Neural progenitor cell (in vitro differentiated cells): ENCODE data around the gene EIF1. TPM values are rescaled to one million over a fixed set of nuclear protein-coding genes. Genes with fewer than 3 reads are reported as not detected.

ENCODE experiments used
- DNase-seq: peaks from one replicate; pipeline ENCODE4 v3.0.0-alpha.2; 2016; ENCODE audit warnings: low spot score
- H2AFZ ChIP-seq: fragments of 200-600 bp; sonication (generic); replicated peaks from 2 replicates; pipeline ENCODE4 v1.6.1; 2016; ENCODE audit warnings: antibody characterized with exemption
- H3F3A ChIP-seq: fragments of 200-600 bp; sonication (generic); 2 replicates; pipeline ENCODE4 v1.6.1; 2016; ENCODE audit warnings: antibody characterized with exemption, low read depth
- H3K27ac ChIP-seq: fragments of 200-600 bp; sonication (generic); 2 replicates; pipeline ENCODE4 v1.5.1; 2016; ENCODE audit warnings: mild to moderate bottlenecking
- H3K27me3 ChIP-seq: fragments of 200-600 bp; sonication (generic); 2 replicates; pipeline ENCODE4 v1.6.1; 2016; ENCODE audit warnings: mild to moderate bottlenecking, moderate library complexity
- H3K36me3 ChIP-seq: fragments of 200-600 bp; sonication (generic); 2 replicates; pipeline ENCODE4 v1.5.1; 2016
- H3K4me1 ChIP-seq: fragments of 200-600 bp; sonication (generic); 2 replicates; pipeline ENCODE4 v1.6.1; 2016; ENCODE audit warnings: mixed run types
- H3K4me2 ChIP-seq: fragments of 200-600 bp; sonication (generic); 2 replicates; pipeline ENCODE4 v1.6.1; 2016
- H3K4me3 ChIP-seq: fragments of 200-600 bp; sonication (generic); 2 replicates; pipeline ENCODE4 v1.5.1; 2016
- H3K79me2 ChIP-seq: fragments of 200-600 bp; sonication (generic); 2 replicates; pipeline ENCODE4 v1.6.1; 2016; ENCODE audit warnings: low read depth
- H3K9ac ChIP-seq: fragments of 200-600 bp; sonication (generic); 2 replicates; pipeline ENCODE4 v1.6.1; 2016
- H3K9me3 ChIP-seq: fragments of 200-600 bp; sonication (generic); 2 replicates; pipeline ENCODE4 v1.5.1; 2016; ENCODE audit warnings: low read depth
- H4K20me1 ChIP-seq: fragments of 200-600 bp; sonication (generic); 2 replicates; pipeline ENCODE4 v1.6.1; 2016; ENCODE audit warnings: low read depth
- H3K27ac Mint-ChIP-seq: 3 replicates; pipeline ENCODE4 v1.8.0; 2021; ENCODE audit warnings: mixed read lengths
- H3K27me3 Mint-ChIP-seq: 2 replicates; pipeline ENCODE4 v1.8.0; 2022; ENCODE audit warnings: low read depth, mild to moderate bottlenecking, inconsistent platforms, moderate library complexity, mixed read lengths; ENCODE audit not compliant: insufficient read depth
- H3K36me3 Mint-ChIP-seq: 3 replicates; pipeline ENCODE4 v1.8.0; 2021; ENCODE audit warnings: mixed read lengths
- H3K4me1 Mint-ChIP-seq: 3 replicates; pipeline ENCODE4 v1.8.0; 2021; ENCODE audit warnings: mixed read lengths
- H3K4me3 Mint-ChIP-seq: 3 replicates; pipeline ENCODE4 v1.8.0; 2021; ENCODE audit warnings: mild to moderate bottlenecking, moderate library complexity, mixed read lengths
- H3K9me3 Mint-ChIP-seq: 3 replicates; pipeline ENCODE4 v1.8.0; 2020; ENCODE audit warnings: mixed read lengths
- EZH2 ChIP-seq: fragments of 200-600 bp; sonication (generic); IDR thresholded peaks from 2 replicates; pipeline ENCODE4 v1.6.1; 2017; ENCODE audit warnings: antibody characterized with exemption, mild to moderate bottlenecking, moderate library complexity
- EZH2phosphoT487 ChIP-seq: fragments of 200-600 bp; sonication (generic); IDR thresholded peaks from 2 replicates; pipeline ENCODE4 v1.6.1; 2017; ENCODE audit warnings: antibody characterized with exemption
- total RNA-seq: library from RNA; depleted of rRNA; stranded (reverse); fragments of >200 nt; gene quantifications from 2 replicates; pipeline ENCODE4 v1.2.3, GENCODE V29; 2015; ENCODE audit warnings: low replicate concordance
- TF ChIP-seq, protein P1 (sequence below): fragments of 200-600 bp; sonication (generic); IDR thresholded peaks from 2 replicates; pipeline ENCODE4 v1.5.1; 2017; ENCODE audit warnings: antibody characterized with exemption, mild to moderate bottlenecking

Gene EIF1
- total RNA-seq, 1 donor from 2014 or later, result 91.4 TPM

GRCh38 chr17:41659427-41660212 is 29.1 kb upstream of the EIF1 start:
- peaks cover 14% of the 10 kb centered on the region for H3K27me3 Mint-ChIP-seq
- H3K27ac ChIP-seq, result no peak overlapping the region
- H3K4me1 ChIP-seq, result peaks cover 13% of the 10 kb centered on the region
- H3F3A ChIP-seq, result peaks cover 7% of the 10 kb centered on the region
- no peaks in the 10 kb centered on the region for H3K9me3 Mint-ChIP-seq
- H3K4me3 ChIP-seq, result no peak overlapping the region
- no peaks in the 10 kb centered on the region for H4K20me1 ChIP-seq
- TF ChIP-seq EZH2 (no peak), EZH2phosphoT487 (no peak)
- TF ChIP-seq, protein P1, sequence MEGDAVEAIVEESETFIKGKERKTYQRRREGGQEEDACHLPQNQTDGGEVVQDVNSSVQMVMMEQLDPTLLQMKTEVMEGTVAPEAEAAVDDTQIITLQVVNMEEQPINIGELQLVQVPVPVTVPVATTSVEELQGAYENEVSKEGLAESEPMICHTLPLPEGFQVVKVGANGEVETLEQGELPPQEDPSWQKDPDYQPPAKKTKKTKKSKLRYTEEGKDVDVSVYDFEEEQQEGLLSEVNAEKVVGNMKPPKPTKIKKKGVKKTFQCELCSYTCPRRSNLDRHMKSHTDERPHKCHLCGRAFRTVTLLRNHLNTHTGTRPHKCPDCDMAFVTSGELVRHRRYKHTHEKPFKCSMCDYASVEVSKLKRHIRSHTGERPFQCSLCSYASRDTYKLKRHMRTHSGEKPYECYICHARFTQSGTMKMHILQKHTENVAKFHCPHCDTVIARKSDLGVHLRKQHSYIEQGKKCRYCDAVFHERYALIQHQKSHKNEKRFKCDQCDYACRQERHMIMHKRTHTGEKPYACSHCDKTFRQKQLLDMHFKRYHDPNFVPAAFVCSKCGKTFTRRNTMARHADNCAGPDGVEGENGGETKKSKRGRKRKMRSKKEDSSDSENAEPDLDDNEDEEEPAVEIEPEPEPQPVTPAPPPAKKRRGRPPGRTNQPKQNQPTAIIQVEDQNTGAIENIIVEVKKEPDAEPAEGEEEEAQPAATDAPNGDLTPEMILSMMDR, result no peak
- H3K36me3 ChIP-seq, result no peaks in the 10 kb centered on the region
- no peak overlapping the region for H2AFZ ChIP-seq
- H3K9me3 ChIP-seq, result no peaks in the 10 kb centered on the region
- DNase-seq, result no peak
- H3K36me3 Mint-ChIP-seq, result no peaks in the 10 kb centered on the region
- peaks cover 12% of the 10 kb centered on the region for H3K27me3 ChIP-seq
- H3K27ac Mint-ChIP-seq, result peak overlapping the region; percentile 82
- H3K9ac ChIP-seq, result no peak overlapping the region
- H3K4me1 Mint-ChIP-seq, result peaks cover 5% of the 10 kb centered on the region
- no peak overlapping the region for H3K4me3 Mint-ChIP-seq
- no peak overlapping the region for H3K4me2 ChIP-seq
- H3K79me2 ChIP-seq, result no peaks in the 10 kb centered on the region

GRCh38 chr17:41660221-41660711 is 28.4 kb upstream of the EIF1 start:
- Histone ChIP-seq H3K27ac (no peak overlapping the region), H4K20me1 (no peaks in the 10 kb centered on the region), H3F3A (peaks cover 7% of the 10 kb centered on the region), H3K9ac (no peak overlapping the region), H3K4me2 (no peak overlapping the region), H3K79me2 (no peaks in the 10 kb centered on the region), H3K27me3 (peaks cover 18% of the 10 kb centered on the region), H3K4me1 (peaks cover 10% of the 10 kb centered on the region), H3K36me3 (no peaks in the 10 kb centered on the region), H3K4me3 (no peak overlapping the region), H2AFZ (no peak overlapping the region), H3K9me3 (no peaks in the 10 kb centered on the region)
- peaks cover 11% of the 10 kb centered on the region for H3K27me3 Mint-ChIP-seq
- peaks cover 3% of the 10 kb centered on the region for H3K4me1 Mint-ChIP-seq
- no peak for DNase-seq
- TF ChIP-seq EZH2phosphoT487, result no peak
- TF ChIP-seq, protein P1, result no peak
- no peak overlapping the region for H3K4me3 Mint-ChIP-seq
- peak overlapping the region; percentile 50 for H3K27ac Mint-ChIP-seq
- no peaks in the 10 kb centered on the region for H3K9me3 Mint-ChIP-seq
- no peaks in the 10 kb centered on the region for H3K36me3 Mint-ChIP-seq

GRCh38 chr17:41663451-41664171 is 25.1 kb upstream of the EIF1 start:
- Histone ChIP-seq H3K4me3 (no peak overlapping the region), H3K79me2 (no peaks in the 10 kb centered on the region), H4K20me1 (no peaks in the 10 kb centered on the region), H3F3A (peaks cover 17% of the 10 kb centered on the region), H2AFZ (no peak overlapping the region), H3K27me3 (peaks cover 35% of the 10 kb centered on the region), H3K9ac (no peak overlapping the region), H3K4me1 (peaks cover 4% of the 10 kb centered on the region), H3K9me3 (no peaks in the 10 kb centered on the region), H3K4me2 (no peak overlapping the region), H3K27ac (no peak overlapping the region), H3K36me3 (no peaks in the 10 kb centered on the region)
- Mint-ChIP-seq H3K4me3 (no peak overlapping the region), H3K27me3 (peaks cover 17% of the 10 kb centered on the region), H3K9me3 (no peaks in the 10 kb centered on the region), H3K36me3 (no peaks in the 10 kb centered on the region), H3K4me1 (peaks cover 13% of the 10 kb centered on the region), H3K27ac (peak overlapping the region; percentile 55)
- TF ChIP-seq, protein P1, result no peak
- TF ChIP-seq EZH2 (no peak), EZH2phosphoT487 (no peak)
- DNase-seq, result no peak
